Measurements from ENCODE around the gene MYBPC2.

The MYBPC2 gene

DNA sequence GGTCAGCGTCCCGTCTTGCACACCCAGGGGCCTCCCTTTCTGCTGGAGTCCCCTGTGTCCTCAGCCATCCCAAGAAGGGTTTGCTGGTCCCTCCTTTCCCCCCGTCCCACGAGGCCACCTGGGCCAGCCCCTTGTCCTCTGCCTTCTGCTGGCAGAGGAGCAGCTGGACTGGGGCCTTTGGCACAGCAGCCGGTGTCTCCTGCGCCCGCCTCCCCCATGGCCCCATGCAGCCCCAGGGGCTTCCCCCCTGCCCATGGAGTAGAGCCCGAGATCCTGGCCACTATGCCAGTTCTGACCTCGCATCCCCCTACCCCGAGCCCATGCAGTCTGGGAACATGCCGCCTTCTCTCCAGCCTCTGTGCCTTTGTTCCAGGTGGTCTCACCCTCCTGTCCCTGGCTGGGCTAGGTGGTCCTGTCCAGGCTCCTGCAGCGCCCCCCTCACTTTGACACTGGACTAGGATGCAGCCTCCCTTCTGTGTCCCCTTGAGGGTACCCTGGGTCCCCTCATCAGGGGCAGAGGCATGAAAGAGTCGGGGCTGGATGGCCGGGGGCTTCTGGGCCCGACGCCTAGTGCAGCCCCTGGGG lies 49.7 kb downstream of the MYBPC2 start:
- DNase-seq, result no peak

DNA sequence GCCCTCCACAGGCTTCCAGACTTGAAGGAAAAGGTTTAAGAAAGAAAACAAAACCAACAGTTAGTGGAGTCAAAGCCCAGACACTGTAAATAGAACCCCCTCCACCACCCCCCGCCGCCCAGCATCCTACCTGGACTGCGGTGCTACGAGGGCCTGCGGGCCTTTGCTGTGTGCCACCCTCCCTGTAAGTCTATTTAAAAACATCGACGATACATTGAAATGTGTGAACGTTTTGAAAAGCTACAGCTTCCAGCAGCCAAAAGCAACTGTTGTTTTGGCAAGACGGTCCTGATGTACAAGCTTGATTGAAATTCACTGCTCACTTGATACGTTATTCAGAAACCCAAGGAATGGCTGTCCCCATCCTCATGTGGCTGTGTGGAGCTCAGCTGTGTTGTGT lies 50.2 kb downstream of the MYBPC2 start:
- DNase-seq, result no peak

DNA sequence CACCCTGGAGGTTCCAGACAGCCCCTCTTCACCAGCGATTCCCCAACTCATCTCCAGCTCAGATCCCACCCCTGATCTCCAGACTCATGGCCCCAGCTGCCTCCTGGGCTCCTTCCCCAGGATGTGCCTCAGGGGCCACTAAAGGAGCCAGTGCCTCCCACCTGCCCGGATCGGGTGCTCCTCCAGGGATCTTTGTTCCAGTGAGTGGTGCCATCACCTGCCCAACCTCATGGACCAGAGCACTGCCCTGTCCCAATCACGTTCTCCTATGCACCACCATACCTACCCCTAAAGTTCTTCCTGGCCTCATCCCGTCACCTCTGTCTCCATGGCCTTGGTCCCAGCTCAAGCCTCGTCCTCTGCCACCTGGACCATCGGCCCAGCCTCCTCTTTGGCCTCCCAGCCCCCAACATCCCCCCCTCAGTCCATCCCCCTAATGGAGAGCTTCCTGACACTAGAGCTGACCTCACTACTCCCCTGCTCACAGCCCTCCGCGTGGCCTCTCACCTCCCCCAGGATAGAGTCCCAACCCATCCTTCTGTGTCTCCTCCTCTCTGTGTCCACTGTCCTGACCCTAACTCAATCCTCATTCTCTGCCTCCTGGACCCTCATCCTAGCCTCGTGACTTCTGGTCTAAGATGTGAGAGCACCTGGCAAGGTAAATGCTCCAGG lies 52.7 kb downstream of the MYBPC2 start:
- no peak for DNase-seq

DNA sequence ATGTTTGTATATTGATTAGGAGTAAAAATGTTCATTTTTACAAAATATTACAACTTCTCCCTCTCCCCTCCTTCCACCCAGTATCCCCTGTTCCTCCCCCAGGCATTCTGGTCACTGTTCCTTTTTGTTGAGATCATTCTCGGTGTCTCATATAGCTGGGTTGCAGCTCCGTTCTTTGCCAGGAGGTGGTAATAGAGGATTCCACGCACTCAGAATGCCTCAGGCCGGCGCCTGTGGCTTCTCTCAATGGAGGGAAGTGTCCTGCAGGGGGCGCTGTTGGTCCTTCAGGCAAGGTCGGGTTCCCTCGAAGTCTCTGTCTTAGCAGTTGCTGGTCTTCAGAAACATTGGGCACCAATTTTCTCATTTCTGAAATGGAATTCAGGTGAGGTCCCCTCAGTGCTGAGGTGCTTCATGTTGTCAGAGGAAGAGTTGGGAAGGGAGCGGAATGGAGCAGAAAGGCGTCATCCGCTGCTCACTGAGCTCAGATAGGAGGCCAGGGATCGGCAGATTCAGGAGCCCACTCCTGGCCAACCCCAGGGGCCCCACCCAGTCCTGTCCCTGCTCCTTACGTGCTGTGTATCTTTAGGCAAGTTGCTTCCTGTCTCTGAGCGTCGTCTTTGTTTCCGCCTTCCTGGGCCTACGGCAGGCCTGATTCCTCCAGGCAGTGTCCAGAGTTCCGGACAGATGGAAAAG lies 54.3 kb downstream of the MYBPC2 start:
- no peak for DNase-seq

DNA sequence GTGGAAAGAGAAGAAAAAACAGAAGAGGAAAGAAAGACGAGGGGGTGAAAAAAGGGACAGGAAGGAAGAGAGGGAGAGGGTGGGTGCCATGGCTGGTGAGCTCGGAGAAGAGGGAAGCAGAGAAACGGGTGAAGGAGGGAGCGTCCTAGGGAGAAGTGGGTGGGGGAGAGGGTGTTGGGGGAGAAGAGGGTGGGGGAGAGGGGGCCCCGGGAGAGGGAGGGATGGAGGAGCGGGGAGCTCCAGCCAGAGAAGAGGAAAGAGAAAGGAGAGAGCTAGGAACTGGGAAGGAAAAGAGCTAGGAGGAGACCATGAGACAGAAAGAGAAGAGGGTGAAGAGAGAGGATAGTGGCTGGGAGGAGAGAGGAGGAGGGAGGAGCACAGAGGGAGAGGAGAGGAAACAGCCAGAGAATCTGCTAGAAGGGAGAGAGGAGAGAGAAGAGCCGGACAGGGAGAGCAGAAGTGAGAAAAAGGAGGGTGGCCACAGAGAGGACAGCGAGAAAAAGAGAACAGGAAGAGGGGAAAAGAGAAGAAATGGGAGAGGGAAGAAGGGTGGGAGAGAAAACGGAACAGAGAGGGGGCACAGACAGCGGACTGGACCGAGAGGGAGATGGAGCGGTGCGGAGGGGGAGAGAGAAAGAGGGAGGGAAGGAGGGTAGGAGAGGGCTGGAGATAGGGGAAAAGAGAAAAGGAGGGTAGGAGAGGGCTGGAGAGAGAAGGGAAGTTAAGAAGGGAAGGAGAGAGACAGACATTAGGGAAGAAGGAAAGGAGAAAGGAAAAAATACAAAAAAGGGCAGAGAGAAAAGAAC lies 55.9 kb downstream of the MYBPC2 start:
- no peak for DNase-seq

DNA sequence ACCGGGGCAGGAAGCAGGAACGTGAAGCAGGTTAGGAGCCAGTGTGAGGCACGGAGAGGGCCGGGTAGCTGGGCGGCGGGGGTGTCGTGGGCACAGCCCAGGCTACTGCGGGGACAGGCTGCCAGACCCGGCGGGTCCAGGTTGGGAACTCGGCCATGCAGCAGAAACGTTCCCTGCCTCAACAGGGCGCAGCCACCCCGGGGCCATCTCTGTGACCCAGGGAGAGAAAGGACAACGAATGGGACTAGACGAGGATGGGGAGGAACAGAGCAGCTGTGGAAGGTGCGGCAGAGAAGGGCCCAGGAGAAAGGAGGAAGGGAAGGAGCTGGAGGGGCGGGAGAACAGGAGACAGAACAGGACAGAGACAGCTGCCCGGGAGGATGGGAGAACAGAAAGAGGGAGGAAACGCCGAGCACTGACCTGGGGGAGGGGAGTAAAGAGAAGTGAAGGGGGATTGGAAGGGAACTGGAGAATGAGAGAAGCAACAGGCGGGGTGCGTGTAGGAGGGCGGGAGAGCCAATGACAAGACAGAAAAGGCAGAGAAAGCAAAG lies 56.8 kb downstream of the MYBPC2 start:
- no peak for DNase-seq

DNA sequence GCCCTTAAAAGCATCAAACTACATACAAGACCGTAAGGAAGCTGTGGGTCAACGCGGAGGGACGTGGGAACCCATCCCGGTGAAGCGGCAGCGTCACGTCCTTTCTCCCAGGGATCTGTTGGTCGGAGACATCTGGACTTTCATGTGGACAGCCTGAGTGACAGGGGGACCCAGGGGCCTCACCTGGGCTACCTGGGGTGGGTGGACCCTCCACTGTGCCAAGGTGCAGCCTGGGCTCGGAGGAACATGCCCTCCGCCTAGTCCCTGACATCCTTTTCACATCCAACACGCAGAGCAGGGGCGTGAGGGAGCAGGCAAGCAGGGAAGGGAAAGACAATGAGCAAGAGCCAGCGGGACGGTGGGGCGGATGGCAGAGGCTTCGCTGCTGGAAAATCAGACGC lies 57.7 kb downstream of the MYBPC2 start:
- no peak for DNase-seq

DNA sequence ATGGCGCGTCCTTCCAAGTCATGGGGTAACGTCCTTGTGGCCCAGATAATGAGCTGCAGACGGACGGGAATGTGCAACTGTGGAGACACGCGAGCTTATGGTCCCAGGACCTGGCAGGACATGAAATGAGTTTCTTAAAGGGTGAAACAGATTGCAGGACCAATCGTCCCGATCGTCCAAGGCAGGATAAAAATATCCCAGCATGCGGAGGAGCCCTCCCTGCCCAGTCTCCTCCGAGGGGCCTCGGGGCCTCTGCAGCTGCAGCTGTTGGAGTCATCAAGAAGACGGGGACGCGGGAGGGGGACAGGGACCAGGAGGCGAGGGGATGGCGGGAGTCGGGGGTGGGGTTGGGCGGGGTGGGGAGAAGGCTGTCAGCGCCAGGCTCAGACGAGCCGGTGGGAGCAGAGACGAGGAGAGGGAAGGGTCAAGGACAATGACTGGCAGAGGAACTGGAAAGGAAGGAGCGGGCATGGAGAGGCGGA lies 58.3 kb downstream of the MYBPC2 start:
- DNase-seq, result no peak

DNA sequence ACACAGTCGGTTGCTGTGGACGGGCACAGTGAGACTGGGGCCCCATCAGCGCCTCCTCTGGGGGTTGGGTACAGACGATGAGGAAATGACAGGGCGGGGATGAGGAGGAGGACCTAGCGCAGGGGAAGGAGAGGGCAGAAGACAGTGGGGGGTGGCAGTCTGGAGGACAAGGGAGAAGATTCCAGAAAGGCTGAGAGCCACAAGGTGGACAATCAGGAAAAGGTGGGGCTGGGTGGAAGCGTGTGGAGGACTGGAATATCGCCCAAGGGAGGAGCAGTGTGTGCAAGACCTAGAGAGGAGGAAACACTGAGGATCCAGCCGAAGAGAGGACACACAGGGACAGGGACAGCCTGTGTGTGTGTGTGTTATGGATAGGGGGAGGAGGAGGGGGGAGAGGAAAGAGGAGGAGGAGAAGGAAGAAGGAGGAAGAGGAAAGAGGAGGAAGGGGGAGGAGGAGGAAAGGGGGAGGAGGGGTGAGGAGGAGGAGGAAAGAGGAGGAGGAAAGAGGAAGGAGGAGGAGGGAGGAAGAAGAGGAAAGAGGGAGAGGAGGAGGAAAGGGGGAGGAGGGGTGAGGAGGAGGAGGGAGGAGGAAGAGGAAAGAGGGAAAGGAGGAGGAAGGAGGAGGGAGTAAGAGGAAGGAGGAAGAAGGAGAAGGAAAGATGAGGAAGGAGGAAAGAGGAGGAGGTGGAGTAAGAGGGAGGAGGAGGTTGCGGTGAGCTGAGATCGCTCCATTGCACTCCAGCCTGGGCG lies 59.8 kb downstream of the MYBPC2 start:
- no peak for DNase-seq

DNA sequence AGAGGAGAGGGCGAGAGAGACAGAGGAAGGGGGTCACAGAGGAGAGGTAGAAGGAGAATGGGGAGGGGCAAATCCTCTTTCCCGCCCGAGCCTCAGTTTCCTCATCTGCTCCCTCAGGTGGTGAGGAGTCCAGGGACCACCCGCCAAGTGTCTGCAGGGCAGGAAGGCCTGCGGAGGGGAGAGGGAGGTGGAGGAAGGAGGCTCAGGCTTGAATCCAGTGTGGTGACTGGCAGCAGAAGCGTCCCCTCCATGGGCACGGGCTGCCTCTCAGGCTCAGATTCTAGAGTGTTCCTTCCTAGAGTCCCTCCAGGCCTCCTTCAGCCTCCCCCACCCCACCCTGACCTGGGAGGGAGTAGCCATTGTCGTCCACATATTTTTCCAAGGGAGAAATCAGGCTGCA lies 60.5 kb downstream of the MYBPC2 start:
- DNase-seq, result no peak

DNA sequence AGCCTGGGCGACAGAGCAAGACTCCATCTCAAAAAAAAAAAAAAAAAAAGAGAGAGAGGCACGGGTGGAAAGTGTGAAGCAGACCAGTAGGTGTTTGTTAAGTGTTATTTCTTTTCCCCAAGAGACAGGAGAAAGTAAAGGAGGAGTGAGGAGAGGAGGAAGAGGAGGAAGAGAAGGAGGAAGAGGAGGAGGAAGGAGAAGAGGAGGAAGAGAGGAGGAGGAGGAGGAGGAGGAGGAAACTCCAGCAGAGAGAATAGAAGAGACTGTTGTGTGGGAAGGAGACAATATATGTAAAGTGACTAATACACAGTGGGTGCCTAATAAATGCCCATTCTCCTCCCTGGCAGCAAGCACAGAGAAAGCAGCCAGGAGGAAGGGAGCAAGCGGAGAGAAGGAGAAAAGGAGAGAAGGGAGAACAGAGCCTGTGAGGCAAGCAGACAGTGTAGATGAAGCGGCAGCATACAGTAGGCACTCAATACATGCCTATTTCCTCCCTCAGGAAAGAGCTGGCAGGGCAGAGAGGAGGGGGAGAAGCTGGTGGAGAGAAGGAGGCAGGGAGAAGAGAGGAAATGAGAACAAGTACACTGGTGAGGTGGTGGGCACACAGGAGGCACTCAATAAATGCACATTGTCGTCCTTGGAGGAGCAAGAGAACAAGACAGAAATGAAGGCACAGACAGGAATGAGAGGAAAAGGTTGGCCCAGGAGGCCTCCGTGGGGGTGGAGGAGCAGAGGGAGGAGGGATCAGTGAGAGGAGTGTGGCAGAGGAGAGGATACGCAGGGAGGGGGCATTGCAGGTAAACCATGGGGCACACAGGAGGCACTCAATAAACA lies 61.7 kb downstream of the MYBPC2 start:
- DNase-seq, result no peak

DNA sequence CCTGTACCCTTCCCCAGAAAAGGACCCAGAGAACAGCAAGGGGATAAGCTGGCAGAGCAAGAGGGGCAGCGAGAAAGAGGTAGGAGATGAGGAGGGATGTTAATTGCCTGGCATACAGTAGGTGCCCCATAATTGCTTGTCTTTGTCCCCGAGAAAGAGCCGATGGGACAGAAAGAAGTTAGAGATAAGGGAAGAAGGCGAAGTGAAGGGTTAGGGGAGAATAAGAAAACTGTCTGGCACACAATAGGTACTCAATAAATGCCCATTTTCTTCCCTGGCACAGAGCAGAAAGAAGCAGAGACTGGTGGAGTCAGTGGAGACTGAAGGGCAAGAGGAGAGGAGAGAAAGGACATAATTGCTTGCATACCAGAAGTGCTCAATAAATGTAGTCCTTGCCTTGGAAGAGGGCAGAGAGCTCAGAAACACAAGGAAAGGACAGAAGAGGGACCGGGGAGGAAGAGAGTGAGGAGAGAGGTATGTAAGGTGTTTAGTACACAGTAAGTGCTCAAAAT lies 62.4 kb downstream of the MYBPC2 start:
- DNase-seq, result no peak

DNA sequence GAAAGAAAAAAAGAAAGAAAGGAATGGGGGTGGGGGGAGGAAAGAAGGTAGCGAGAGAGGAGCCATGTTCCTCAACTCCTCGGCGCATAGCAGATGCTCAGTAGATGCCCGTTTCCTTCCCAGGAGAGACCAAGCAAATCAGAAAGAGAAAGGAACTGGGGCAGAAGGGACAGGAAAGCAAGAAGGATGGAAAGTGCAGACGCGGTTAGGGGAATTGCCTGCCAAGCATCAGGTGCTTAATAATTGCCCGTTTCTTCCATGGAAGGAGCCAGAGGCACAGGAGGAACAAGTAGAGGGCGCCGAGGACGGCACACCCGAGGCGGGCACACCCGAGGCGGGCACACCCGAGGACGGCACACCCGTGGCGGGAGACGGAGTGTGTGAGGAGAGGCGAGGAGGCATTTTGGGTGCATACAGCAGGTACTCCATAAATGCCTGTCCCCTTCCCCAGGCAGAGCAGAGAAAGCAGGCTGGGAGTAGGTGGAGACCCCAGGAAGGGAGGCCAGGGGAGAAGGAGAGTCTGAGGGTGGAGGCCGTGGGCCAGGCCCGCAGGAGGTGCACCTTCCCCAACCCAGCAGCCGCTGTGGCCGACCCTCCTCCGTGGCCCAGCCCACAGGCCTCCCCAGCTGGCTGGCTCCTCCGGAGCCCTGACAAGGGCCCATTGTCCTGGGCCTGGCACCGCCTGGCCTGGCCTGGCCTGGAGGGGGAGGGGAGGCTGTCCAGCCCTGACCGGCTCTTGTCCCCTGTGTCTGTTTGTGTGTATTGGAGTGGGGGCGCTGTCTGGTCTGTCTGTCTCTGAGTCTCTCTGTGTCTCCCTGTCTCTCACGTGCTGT lies 63.7 kb downstream of the MYBPC2 start:
- no peak for DNase-seq

DNA sequence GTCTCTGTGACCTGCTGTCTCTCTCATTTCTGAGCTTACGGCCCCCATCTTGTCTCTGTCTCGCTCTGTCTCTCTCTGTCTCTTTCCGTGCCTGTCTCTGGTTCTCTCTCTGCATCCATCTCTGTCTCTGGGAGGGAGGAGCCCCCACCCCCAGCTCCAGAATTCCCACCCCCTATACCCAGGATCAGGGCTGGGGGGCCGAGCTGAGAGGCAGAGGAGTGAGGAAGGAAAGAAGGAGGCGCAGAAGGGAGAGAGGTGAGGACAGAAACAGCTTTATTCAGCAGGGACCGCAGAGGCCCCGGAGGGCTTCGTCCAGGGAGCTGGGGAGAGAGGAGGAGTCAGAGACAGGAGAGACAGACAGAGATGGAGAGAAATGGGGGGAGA lies 64.3 kb downstream of the MYBPC2 start:
- no peak for DNase-seq

DNA sequence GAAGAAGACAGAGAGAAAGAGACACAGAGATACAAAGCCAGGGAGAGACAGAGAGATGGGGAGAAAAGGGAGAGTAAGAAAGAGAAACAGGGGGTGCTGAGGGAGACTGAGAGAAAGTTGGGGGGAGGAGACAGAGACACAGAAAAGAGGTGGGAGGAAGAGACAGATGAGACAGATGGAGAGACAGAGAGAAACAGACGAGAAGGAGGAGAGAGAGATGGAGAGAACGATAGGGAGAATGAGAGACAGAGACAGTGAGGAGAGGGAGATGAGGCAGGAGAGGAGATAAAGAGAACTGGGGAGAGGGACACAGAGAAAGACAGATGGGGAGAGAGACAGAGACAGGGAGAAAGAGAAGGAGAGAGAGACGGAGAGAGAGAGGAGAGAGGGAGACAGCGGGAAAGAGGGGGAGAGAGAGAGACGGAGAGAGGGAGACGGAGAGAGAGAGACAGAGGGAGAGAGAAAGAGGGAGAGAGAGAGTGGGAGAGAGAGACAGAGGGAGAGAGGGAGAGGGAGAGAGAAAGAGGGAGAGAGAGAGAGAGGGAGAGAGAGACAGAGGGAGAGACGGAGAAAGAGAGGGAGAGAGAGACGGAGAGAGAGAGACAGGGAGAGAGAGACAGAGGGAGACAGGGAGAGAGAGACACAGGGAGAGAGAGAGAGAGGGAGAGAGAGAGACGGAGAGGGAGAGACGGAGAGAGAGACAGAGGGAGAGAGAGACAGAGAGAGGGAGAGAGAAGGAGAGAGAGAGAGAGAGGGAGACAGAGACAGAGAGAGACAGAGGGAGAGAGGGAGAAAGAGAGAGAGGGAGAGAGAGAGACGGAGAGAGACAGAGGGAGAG lies 65.7 kb downstream of the MYBPC2 start:
- DNase-seq, result no peak

DNA sequence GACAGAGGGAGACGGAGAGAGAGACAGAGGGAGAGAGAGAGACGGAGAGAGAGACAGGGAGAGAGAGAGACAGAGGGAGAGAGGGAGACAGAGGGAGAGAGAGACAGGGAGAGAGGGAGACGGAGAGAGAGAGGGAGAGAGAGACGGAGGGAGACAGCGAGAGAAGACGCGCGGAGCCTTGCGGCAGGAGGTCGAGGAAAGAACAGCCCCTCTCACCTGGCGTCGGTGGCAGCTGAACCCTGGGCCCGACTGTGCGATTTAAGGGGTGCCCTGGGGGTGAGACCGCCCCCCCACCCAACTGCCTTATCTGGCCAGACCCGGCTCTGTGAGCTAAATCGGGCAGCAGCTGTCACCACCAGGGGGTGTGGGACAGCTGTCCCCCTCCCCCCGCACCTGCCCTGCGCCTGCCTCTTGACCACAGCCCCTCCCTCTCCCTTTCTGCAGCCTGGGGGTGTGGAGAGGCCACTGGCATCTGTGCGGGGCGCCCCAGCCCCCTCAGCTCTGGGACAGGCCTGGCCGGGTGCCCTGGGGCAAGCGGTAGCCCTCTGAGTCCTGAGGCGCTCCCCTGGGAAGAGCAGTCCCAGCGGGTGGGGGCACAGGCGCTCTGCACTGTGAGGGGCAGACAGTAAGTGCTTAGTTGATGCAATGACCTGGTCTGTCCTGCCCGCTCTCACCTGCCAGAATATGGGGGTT lies 67.5 kb downstream of the MYBPC2 start:
- no peak for DNase-seq

DNA sequence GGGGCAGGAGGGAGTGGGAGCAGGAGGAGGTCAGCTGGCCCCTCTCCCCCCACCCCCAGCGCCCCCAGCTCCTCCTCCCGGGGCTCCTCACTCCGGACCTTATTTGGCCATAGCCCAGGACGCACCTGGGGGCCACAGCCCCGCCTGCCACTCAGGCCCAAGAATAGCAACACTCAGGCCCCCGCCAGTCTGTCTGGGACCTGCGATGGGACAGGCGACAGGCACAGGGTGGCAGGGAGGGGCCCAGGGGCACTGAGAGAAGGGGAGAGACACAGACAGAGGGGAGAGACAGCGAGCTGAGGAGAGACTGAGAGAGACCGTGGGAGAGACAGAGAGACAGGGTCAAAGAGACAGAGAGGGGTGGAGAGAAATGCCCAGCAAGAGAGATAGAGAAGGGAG lies 68.1 kb downstream of the MYBPC2 start:
- no peak for DNase-seq

DNA sequence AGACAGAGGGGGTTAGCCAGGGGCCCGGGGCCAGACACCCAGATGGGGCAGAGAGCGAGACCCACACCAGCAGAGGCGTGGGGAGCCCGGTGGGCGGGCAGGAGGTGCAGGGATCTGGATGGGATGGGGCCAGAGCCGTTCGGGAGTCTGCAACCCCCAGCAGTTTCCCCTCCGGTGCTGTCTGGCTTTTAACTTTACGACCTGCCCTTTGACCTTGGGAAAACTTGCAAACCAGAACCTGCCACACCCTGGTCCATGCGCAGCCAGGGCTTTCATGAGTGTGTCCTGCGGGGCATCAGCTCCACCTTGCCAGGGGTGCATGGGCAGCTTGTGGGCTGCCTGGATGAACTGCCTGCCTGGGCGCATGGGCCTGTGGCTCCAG lies 68.5 kb downstream of the MYBPC2 start:
- no peak for DNase-seq
